ENCODE data around the gene PELI3.
"Not testable (repeated sequence)": the region's sequence is repeated elsewhere in the genome, so short reads cannot be mapped to it uniquely, and the experiment has no call there.

The PELI3 gene, protein sequence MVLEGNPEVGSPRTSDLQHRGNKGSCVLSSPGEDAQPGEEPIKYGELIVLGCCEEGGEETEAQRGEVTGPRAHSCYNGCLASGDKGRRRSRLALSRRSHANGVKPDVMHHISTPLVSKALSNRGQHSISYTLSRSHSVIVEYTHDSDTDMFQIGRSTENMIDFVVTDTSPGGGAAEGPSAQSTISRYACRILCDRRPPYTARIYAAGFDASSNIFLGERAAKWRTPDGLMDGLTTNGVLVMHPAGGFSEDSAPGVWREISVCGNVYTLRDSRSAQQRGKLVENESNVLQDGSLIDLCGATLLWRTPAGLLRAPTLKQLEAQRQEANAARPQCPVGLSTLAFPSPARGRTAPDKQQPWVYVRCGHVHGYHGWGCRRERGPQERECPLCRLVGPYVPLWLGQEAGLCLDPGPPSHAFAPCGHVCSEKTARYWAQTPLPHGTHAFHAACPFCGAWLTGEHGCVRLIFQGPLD

GRCh38 chr11:66466225-66467033 is at the start of gene PELI3:
Gene PELI3, plus strand, starts transcription at chr11:66466905. Its CDS starts 1,224 bp downstream, at chr11:66468129.
- peak; percentile 62 for DNase-seq (ENCODE audit: low read depth)
- peak within 1 kb of the TSS; percentile 68 for H3K4me3 ChIP-seq (ENCODE audit: low read depth, low read length)

DNA sequence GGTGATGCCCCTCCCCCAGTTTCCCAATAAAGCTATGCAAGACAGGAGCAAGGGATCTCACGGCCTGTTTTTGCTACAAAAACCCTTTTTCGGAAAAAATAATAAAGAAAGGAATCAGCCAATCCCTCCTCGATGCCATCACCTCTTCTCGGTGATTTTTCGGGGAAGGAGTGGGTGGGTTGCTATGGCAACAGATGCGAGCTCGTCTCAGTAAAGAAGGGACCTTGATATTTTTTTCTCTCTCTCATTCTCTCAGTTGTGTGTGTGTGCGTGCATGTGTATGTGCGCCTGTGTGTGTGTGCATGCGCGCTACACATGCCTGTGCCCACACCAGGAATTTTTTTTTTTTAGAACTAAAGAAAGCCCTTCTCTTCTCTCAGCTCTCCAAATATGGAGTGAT is 49.7 kb upstream of the PELI3 start:
- no peak overlapping the region for H3K4me3 ChIP-seq (ENCODE audit: low read depth, low read length)
- DNase-seq (ENCODE audit: low read depth), result no peak

GRCh38 chr11:66418168-66418985 is 48.3 kb upstream of the PELI3 start:
- peak; percentile 84 for DNase-seq (ENCODE audit: low read depth)
- no peak overlapping the region for H3K4me3 ChIP-seq (ENCODE audit: low read depth, low read length)

GRCh38 chr11:66418986-66419308 is 47.8 kb upstream of the PELI3 start:
- no peak for DNase-seq (ENCODE audit: low read depth)
- no peak overlapping the region for H3K4me3 ChIP-seq (ENCODE audit: low read depth, low read length)

GRCh38 chr11:66419825-66420224 is 46.9 kb upstream of the PELI3 start:
- H3K4me3 ChIP-seq (ENCODE audit: low read depth, low read length), result no peak overlapping the region
- DNase-seq (ENCODE audit: low read depth), result no peak

DNA sequence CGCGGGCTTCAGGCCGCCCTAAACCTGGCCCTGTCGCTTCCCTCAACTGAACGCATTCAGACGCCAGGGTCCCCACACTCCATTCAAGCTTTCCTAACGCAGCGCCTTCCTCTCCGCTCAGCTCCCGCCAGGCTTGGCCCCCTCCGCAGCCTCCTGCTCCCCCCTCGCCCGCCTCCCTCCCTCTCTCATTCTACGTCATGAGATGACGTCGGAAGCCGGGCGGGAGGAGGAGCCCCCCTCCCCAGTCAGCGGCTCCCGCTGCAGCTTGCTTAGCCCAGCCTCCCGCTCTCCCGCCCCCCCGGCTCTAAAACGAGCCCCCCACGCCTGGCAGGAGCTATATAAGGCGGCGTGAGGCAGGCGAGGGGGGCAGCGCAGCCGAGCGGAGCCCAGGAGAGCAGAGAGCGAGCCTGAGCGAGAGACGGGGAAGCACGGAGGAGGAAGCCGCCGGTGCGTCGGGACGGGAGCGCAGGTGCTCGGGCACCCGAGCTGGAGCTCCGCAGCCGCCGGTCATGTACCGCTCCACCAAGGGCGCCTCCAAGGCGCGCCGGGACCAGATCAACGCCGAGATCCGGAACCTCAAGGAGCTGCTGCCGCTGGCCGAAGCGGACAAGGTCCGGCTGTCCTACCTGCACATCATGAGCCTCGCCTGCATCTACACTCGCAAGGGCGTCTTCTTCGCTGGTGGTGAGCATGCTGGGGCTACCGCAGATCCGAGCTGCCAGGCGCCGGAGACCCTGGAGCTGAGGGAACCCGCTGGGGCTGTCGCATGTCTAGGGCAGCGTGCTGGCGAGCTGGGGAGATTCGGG is 45.8 kb upstream of the PELI3 start, which contains the start of gene NPAS4:
TSS of gene NPAS4 (plus strand) at position 365 of the 806 bp plus-strand sequence. CDS start at position 510, 145 bp downstream.
- DNase-seq (ENCODE audit: low read depth), result no peak
- no peak within 1 kb of the TSS for H3K4me3 ChIP-seq (ENCODE audit: low read depth, low read length)

DNA sequence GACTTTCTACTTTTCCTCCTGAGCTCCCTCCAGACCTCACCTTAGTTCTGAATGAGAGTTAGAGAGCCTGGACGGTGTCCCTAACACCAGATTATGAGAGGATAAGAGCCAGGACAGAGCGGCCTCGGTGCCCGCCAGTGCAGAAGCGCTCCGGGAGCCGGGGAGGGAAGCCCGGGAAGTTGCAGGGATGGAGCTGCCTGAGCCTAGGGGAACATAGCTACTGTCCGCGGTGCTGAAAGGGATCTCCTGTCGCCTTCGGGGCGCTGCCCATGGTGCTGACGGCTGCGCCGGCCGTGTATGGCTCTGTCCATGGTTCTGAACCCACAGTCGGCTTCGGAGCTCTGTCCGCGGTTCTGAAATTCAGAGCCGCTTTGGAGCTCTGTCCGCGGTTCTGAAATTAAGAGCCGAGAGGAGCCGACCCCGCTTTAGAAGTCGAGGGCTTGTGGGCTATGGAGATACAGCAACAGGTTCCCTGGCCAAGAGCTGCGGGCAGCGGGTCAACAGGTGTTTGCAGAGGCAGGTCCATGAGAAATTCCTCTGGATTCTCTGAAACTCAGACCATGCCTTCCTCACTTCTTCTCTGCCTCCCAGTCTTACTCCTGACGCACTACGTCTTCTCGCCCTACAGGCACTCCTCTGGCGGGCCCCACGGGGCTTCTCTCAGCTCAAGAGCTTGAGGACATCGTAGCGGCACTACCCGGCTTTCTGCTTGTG is 45.1 kb upstream of the PELI3 start:
- H3K4me3 ChIP-seq (ENCODE audit: low read depth, low read length), result no peak overlapping the region
- DNase-seq (ENCODE audit: low read depth), result peak; percentile 54

GRCh38 chr11:66426314-66426713 is 40.4 kb upstream of the PELI3 start:
- DNase-seq (ENCODE audit: low read depth), result no peak
- no peak overlapping the region for H3K4me3 ChIP-seq (ENCODE audit: low read depth, low read length)

DNA sequence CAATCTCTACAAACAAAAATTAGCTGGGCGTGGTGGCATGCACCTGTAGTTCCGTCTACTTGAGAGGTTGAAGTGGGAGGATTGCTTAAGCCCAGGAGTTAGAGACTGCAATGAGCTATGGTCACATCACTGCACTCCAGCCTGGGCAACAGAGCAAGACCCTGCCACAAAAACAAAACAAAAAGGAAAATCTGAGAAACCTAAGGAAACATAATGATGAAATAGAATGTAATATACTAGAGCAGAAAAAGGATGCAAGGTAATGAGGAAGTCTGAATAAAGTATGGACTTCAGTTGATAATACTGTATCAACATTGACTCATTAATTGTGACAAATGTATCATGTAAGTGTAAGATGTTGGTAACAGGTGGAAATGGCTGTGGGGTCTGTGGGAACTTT is 37.8 kb upstream of the PELI3 start:
- H3K4me3 ChIP-seq (ENCODE audit: low read depth, low read length), result no peak overlapping the region
- no peak for DNase-seq (ENCODE audit: low read depth)

- DNase-seq (ENCODE audit: low read depth), result no peak
- H3K4me3 ChIP-seq (ENCODE audit: low read depth, low read length), result no peak overlapping the region
These were observed 36.6 kb upstream of the PELI3 start for GRCh38 chr11:66429983-66430602.

DNA sequence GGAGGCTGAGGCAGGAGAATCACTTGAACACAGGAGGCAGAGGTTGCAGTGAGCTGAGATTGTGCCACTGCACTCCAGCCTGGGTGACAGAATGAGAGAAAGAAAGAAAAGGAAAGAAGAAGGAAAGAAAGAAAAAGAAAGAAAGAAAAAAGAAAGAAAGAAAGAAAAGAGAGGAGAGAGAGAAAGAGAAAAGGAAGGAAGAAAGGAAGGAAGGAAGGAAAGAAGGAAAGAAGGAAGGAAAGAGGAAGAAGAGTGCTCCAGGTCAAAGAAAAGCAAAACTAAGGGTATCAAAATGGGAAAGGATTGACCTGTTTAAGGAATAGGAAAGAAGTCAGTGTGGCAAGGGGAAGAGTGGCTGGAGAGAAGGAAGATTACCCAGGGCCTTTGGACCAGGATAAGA is 35.4 kb upstream of the PELI3 start:
- not testable (repeated sequence) for DNase-seq (ENCODE audit: low read depth); H3K4me3 ChIP-seq (ENCODE audit: low read depth, low read length)

DNA sequence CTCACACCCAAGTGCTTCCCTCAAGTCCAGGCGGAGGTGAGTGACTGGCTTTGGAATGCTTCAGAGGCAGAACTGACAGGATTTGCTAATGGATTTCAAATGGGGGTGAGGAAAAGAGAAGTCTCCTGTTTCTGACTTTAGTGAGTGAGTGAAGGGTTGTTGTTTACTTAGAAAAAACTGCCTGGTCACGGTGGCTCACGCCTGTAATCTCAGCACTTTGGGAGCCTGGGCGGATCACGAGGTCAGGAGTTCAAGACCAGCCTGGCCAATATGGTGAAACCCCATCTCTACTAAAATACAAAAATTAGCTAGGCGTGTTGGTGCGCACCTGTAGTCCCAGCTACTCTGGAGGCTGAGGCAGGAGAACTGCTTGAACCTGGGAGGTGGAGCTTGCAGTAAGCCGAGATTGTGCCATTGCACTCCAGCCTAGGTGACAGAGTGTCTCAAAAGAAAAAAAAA is 34.8 kb upstream of the PELI3 start:
- not testable (repeated sequence) for DNase-seq (ENCODE audit: low read depth)

GRCh38 chr11:66432597-66432996 is 34.1 kb upstream of the PELI3 start:
- H3K4me3 ChIP-seq (ENCODE audit: low read depth, low read length), result no peak overlapping the region
- DNase-seq (ENCODE audit: low read depth), result no peak

More for the DNA sequence above, 34.8 kb upstream of the PELI3 start:
- not testable (repeated sequence) for H3K4me3 ChIP-seq (ENCODE audit: low read depth, low read length)

DNA sequence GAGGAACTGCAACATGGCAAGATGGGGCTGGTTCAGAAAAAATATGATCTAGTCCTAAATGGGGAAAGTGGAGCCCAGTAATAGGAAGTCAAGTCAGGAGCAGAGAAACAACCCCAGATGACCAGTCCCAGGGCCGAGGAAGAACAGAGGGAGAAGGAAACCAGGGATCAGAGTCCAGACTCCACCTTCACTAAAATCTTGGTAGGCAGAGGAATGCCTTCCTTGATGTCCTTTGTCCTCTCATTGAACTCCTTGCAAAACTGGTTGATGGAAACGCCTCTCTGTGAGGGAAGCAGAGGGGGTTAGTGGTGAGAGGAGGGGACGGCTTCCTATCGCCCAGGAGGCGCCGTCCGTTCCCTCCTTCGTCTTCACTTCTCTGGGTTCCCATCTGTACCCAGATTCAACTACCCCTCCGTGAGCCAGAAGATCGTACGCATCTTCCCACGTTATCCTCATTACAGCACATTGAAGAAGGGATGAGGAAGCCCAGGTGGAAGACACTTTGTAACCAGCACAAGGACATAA is 28.7 kb upstream of the PELI3 start:
- peak overlapping the region; percentile 81 for H3K4me3 ChIP-seq (ENCODE audit: low read depth, low read length)
- no peak for DNase-seq (ENCODE audit: low read depth)

- peak; percentile 75 for DNase-seq (ENCODE audit: low read depth)
- H3K4me3 ChIP-seq (ENCODE audit: low read depth, low read length), result peak within 1 kb of the TSS; percentile 81
These were observed 27.9 kb upstream of the PELI3 start, which contains the start of gene MRPL11 for GRCh38 chr11:66438504-66439466. Gene MRPL11, minus strand, starts transcription at chr11:66438848. Its CDS starts 94 bp downstream, at chr11:66438754.
